ENCODE measurements around the gene CCDC134.

DNA sequence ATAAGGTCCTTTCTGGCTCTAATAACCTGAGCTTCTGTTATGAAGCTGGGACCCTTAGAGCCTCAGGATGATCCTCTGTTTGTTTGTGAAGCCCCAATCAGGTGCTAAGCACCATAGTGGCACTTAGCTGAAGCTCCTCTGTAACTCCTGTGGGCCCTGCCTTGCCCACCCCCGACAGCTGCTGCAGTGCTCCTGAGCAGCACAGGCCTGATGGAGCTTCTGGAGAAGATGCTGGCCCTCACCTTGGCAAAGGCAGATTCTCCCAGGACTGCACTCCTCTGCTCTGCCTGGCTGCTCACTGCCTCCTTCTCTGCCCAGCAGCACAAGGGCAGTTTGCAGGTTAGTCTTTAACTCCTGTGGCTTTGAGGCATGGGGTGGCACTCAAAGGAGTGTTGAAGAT lies 19.0 kb upstream of the CCDC134 start:
- TF ChIP-seq, protein P1, sequence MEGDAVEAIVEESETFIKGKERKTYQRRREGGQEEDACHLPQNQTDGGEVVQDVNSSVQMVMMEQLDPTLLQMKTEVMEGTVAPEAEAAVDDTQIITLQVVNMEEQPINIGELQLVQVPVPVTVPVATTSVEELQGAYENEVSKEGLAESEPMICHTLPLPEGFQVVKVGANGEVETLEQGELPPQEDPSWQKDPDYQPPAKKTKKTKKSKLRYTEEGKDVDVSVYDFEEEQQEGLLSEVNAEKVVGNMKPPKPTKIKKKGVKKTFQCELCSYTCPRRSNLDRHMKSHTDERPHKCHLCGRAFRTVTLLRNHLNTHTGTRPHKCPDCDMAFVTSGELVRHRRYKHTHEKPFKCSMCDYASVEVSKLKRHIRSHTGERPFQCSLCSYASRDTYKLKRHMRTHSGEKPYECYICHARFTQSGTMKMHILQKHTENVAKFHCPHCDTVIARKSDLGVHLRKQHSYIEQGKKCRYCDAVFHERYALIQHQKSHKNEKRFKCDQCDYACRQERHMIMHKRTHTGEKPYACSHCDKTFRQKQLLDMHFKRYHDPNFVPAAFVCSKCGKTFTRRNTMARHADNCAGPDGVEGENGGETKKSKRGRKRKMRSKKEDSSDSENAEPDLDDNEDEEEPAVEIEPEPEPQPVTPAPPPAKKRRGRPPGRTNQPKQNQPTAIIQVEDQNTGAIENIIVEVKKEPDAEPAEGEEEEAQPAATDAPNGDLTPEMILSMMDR (IDR thresholded peaks at IDR 0.05) = no peak
- TF ChIP-seq POLR2A (IDR thresholded peaks at IDR 0.05) (no peak), POLR2AphosphoS5 (IDR thresholded peaks at IDR 0.05) (no peak)
